Pulmonary artery endothelial cell (primary cell): ENCODE measurements around the gene TWIST2. TPM values are rescaled to one million over a fixed set of nuclear protein-coding genes. Genes with fewer than 3 reads are reported as not detected.

Experiments
- DNase-seq: peaks from one replicate; pipeline ENCODE4 v3.0.0-alpha.2; 2011; ENCODE audit warnings: low read depth, low spot score
- total RNA-seq: library from RNA; depleted of rRNA; stranded (reverse); fragments of >200 nt; gene quantifications from 2 replicates; pipeline ENCODE4 v1.2.3, GENCODE V29; 2014

The TWIST2 gene
- total RNA-seq, 1 donor from 2014 or later = 5.4 TPM

- no peak for DNase-seq
Observed at GRCh38 chr2:238872628-238873380, 24.9 kb downstream of the TWIST2 start.

DNA sequence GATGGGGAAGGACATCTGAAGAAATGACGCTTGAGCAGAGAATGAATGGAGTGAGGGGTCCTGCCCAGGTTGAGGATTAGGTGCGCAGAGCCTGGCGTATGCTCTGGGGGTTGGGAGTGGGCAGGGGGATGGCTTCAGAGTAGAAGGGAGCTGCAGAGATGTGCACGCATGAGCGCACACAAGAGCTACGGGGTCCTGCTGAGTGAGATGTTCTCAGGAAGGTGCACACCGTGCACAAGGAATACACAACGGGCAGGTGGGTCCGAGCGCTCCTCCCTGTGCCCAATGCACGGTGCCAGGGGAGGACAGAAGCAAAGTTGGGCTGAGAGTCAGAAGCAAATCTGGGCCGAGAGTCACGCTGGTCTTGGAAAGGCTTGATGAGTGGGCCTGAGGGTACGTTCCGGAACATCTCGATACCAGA lies 25.5 kb downstream of the TWIST2 start:
- no peak for DNase-seq

- DNase-seq = no peak
Observed at GRCh38 chr2:238873841-238874240, 26.0 kb downstream of the TWIST2 start.

DNA sequence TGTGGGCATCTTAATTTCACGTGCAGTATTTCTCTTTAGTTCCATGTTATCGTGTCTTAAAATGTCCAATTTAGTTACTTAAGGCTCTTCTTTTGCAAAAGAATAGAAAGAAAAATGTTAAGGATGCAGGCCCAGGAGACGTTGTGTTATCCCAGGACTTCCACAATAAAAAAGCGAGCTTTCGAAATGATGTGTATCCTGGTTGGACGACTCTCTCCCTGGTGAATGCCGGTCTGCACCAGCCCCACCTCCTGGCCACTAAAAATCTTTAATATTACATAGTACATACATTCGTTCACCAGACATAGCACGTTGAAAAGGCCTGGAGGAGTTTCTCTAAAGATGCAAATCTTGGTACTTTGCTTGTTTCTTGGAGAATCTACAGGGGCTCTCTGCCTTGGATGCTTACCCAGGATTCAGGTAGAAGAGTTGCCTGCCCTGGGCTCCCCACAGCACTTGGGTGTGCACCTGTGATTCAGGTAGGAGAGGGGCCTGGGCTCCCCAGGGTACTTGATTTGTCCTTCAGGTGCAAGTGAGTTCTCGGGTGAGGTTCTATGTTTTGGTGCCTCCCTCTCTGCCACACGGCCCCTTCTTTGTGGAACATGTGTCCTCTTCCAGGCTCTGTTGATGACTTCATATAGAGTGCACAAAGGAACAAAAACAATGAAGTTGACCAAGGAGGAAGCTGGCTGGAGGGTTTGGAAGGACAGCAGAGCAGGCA lies 26.6 kb downstream of the TWIST2 start:
- DNase-seq = no peak

GRCh38 chr2:238875101-238875470 lies 27.2 kb downstream of the TWIST2 start:
- no peak for DNase-seq

- no peak for DNase-seq
Observed at GRCh38 chr2:238875471-238876231, 27.8 kb downstream of the TWIST2 start.

GRCh38 chr2:238876232-238876630 lies 28.3 kb downstream of the TWIST2 start:
- DNase-seq = no peak

DNA sequence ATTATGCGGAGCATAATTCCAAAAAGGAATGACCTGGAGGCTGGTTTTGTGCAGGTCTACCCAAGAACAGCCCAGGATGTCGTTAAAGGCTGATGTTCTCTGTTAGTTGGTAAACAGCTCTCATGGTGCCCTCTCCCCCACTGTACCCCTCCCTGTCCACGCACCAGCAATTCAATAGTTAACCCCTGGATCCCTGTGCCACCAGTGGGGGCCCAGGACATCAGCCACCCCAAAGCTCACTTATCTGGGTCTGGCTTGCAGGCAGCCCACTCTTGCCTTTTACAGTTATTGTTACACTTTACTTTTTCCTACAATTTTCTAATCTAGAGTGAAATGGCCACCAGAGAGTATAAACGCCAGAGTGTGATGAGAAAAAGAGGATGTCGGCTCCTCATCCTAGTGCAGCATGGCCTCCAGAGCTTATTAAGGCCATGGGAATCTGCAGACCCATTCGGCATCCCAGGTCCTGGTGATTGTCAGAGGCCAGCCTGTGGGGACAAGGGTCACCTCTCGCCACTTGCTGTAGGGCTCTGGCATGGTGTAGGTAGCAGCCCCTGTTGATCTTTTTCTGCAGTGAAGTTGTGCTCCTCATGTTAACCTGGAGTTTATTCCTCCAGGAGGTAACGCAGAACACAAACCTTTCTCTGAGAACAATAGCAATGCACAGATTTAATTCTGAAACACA lies 30.3 kb downstream of the TWIST2 start:
- no peak for DNase-seq

DNA sequence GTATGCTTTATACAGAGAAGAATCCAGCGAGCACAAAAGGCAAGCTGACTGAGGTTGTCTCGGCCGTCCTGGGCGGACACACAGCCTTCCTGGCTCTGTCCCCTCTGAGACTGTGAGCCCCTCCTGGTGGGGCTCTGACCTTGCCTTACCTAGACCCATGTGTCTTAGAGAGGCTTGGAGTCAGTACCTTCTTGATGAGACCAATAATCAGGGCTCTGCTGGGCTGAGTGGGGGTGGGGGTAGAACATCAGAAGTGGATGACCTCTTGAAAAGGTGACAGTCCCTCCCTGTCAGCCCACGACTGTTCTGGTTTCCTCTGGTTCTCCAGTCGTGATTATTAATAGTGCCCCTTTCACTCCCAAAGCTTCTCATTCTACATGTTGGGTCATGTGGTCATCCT lies 31.2 kb downstream of the TWIST2 start:
- DNase-seq = no peak

- DNase-seq = no peak
Observed at GRCh38 chr2:238879621-238880377, 31.9 kb downstream of the TWIST2 start.

GRCh38 chr2:238881353-238882081 lies 33.6 kb downstream of the TWIST2 start:
- DNase-seq = no peak

- DNase-seq = no peak
Observed at GRCh38 chr2:238882082-238882755, 34.3 kb downstream of the TWIST2 start.

GRCh38 chr2:238883421-238883901 lies 35.6 kb downstream of the TWIST2 start:
- DNase-seq = no peak

- no peak for DNase-seq
Observed at GRCh38 chr2:238884122-238884811, 36.4 kb downstream of the TWIST2 start.

GRCh38 chr2:238884812-238885408 lies 37.0 kb downstream of the TWIST2 start:
- no peak for DNase-seq

- no peak for DNase-seq
Observed at GRCh38 chr2:238886453-238887094, 38.7 kb downstream of the TWIST2 start.

GRCh38 chr2:238887616-238888015 lies 39.7 kb downstream of the TWIST2 start:
- DNase-seq = no peak

DNA sequence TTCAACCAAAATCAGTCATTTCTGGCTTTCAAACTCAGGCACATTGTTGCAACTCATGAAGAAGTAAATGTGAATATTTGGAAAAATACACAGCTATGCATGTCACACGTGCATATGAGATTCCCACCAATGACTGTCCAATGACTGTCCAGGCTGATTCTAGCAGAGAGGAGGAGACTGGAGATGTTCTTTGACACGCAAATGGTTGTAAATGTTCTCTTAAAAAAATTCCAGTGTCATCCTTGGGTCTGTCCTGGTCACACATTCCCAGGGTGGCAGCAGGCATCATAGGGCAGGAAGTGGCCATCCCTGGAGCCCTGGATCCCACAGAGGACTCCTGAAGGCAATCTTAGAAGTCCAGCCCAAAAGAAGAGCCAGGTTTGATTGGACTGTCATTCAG lies 40.9 kb downstream of the TWIST2 start:
- DNase-seq = no peak
